Measurements from ENCODE around the gene SLC39A11. TPM values are rescaled to one million over a fixed set of nuclear protein-coding genes. Genes with fewer than 3 reads are reported as not detected.
"Not testable (repeated sequence)": the region's sequence is repeated elsewhere in the genome, so short reads cannot be mapped to it uniquely, and the experiment has no call there.

Gene SLC39A11
- total RNA-seq, 6 donors from 2014 or later, result 16.3 to 57.6 (median 29.5) TPM

GRCh38 chr17:72996791-72997190, 95.7 kb downstream of the SLC39A11 start:
- Histone ChIP-seq H3K27ac (no peak overlapping the region), H3K36me3 (no peaks in the 10 kb centered on the region), H3K4me3 (no peak overlapping the region), H3K4me1 (peaks cover 0 to 2% (median 0%) of the 10 kb centered on the region in 4 donors), H3K27me3 (no peaks in the 10 kb centered on the region), H3K9me3 (no peaks in the 10 kb centered on the region)
- TF ChIP-seq CTCF (IDR thresholded peaks at IDR 0.05), result no peak
- TF ChIP-seq POLR2AphosphoS5 (IDR thresholded peaks at IDR 0.05), result no peak
- TF ChIP-seq POLR2A (IDR thresholded peaks at IDR 0.05), result no peak
- no peak for TF ChIP-seq EP300 (IDR thresholded peaks at IDR 0.05)
- DNase-seq, result no peak
- no peak for ATAC-seq (ENCODE audit: low FRiP score in 2 of 2)
- 88 to 93% methylated on average over 3 to 4 of the region's 4 CpGs for WGBS, 2 donors

- no peak overlapping the region for H3K4me3 ChIP-seq
- no peaks in the 10 kb centered on the region for H3K9me3 ChIP-seq
- WGBS, 2 donors, result 96 to 100% methylated on average over 1 of the region's 1 CpG
- H3K4me1 ChIP-seq, result no peaks in the 10 kb centered on the region
- DNase-seq, result no peak
- no peaks in the 10 kb centered on the region for H3K36me3 ChIP-seq
- no peak for ATAC-seq (ENCODE audit: low FRiP score in 2 of 2)
- TF ChIP-seq POLR2A (IDR thresholded peaks at IDR 0.05) (no peak), EP300 (IDR thresholded peaks at IDR 0.05) (no peak), CTCF (IDR thresholded peaks at IDR 0.05) (no peak), POLR2AphosphoS5 (IDR thresholded peaks at IDR 0.05) (no peak)
- no peak overlapping the region for H3K27ac ChIP-seq
- H3K27me3 ChIP-seq, result no peaks in the 10 kb centered on the region
Observed at GRCh38 chr17:72995008-72995656, 97.4 kb downstream of the SLC39A11 start.

- 72 to 82% methylated on average over 6 of the region's 6 CpGs for WGBS, 2 donors
- not testable (repeated sequence) for H3K27me3 ChIP-seq; H3K9me3 ChIP-seq; DNase-seq; H3K36me3 ChIP-seq; H3K27ac ChIP-seq; H3K4me1 ChIP-seq; ATAC-seq (ENCODE audit: low FRiP score in 2 of 2); H3K4me3 ChIP-seq
Observed at GRCh38 chr17:72992783-72993467, 99.6 kb downstream of the SLC39A11 start.

- TF ChIP-seq POLR2A (IDR thresholded peaks at IDR 0.05) (no peak), CTCF (IDR thresholded peaks at IDR 0.05) (no peak), POLR2AphosphoS5 (IDR thresholded peaks at IDR 0.05) (no peak), EP300 (IDR thresholded peaks at IDR 0.05) (no peak)
- ATAC-seq (ENCODE audit: low FRiP score in 2 of 2) (no peak), DNase-seq (no peak)
- WGBS, 2 donors, result 96% methylated on average over 2 of the region's 2 CpGs
- Histone ChIP-seq H3K27ac (no peak overlapping the region), H3K4me3 (no peak overlapping the region), H3K27me3 (no peaks in the 10 kb centered on the region), H3K9me3 (no peaks in the 10 kb centered on the region), H3K4me1 (peaks cover under 1 to 18% (median 5%) of the 10 kb centered on the region in 4 donors), H3K36me3 (no peaks in the 10 kb centered on the region)
Observed at GRCh38 chr17:72991651-72992050, 100.8 kb downstream of the SLC39A11 start.

GRCh38 chr17:72989074-72989610, 103.3 kb downstream of the SLC39A11 start:
- no peaks in the 10 kb centered on the region for H3K36me3 ChIP-seq
- no peak overlapping the region for H3K4me3 ChIP-seq
- 65 to 66% methylated on average over 6 of the region's 6 CpGs for WGBS, 2 donors
- H3K27ac ChIP-seq, result peak overlapping the region in 2 of 4 donors; percentile 28 to 71
- ATAC-seq (ENCODE audit: low FRiP score in 2 of 2), result no peak
- DNase-seq, result no peak
- no peak for TF ChIP-seq EP300 (IDR thresholded peaks at IDR 0.05)
- TF ChIP-seq POLR2AphosphoS5 (IDR thresholded peaks at IDR 0.05), result no peak
- no peak for TF ChIP-seq CTCF (IDR thresholded peaks at IDR 0.05)
- no peak for TF ChIP-seq POLR2A (IDR thresholded peaks at IDR 0.05)
- peaks cover 7 to 40% (median 12%) of the 10 kb centered on the region in 4 donors for H3K4me1 ChIP-seq
- no peaks in the 10 kb centered on the region for H3K9me3 ChIP-seq
- H3K27me3 ChIP-seq, result no peaks in the 10 kb centered on the region

All from upper lobe of left lung (tissue), 6 donors.